CD8-positive, alpha-beta memory T cell (primary cell): ENCODE results near the gene RUBCN. TPM values are rescaled to one million over a fixed set of nuclear protein-coding genes. Genes with fewer than 3 reads are reported as not detected.
"Not testable (repeated sequence)": the region's sequence is repeated elsewhere in the genome, so short reads cannot be mapped to it uniquely, and the experiment has no call there.

Experiments
- CTCF ChIA-PET: fragments of 350-600 bp; sonication (Branson Sonifier 250); formaldehyde crosslinking; loops from one replicate; lab custom pipeline; 2021; ENCODE audit warnings: antibody characterized with exemption; lab: Charles Lee
- POLR2A ChIA-PET: fragments of 350-600 bp; sonication (Branson Sonifier 250); formaldehyde crosslinking; loops from one replicate; lab custom pipeline; 2021; ENCODE audit warnings: antibody characterized with exemption; lab: Charles Lee
- DNase-seq, 5 donors: peaks; one replicate each; pipeline versions ENCODE4 v3.0.0 to v3.0.0-alpha.2; 2020 to 2022; ENCODE audit warnings: mixed read lengths in 1 of 5
- H3K27ac ChIP-seq: one replicate; pipeline ENCODE4 v1.7.0; 2013; ENCODE audit warnings: low read depth, mild to moderate bottlenecking, low read length, moderate library complexity
- H3K27me3 ChIP-seq: 2 replicates; pipeline ENCODE4 v1.7.0; 2013; ENCODE audit warnings: low read length, mild to moderate bottlenecking; ENCODE audit not compliant: insufficient read depth, poor library complexity, severe bottlenecking
- H3K36me3 ChIP-seq: 2 replicates; pipeline ENCODE4 v1.7.0; 2013; ENCODE audit warnings: mild to moderate bottlenecking, low read length, moderate library complexity; ENCODE audit not compliant: insufficient read depth
- H3K4me1 ChIP-seq: 2 replicates; pipeline ENCODE4 v1.7.0; 2013; ENCODE audit warnings: mild to moderate bottlenecking, low read length, moderate library complexity; ENCODE audit not compliant: insufficient read depth
- H3K4me3 ChIP-seq: 2 replicates; pipeline ENCODE4 v1.7.0; 2013; ENCODE audit warnings: mild to moderate bottlenecking, low read length
- H3K9me3 ChIP-seq: 2 replicates; pipeline ENCODE4 v1.7.0; 2013; ENCODE audit warnings: mild to moderate bottlenecking, low read length
- H3K27ac Mint-ChIP-seq, 8 donors: one replicate each; pipeline ENCODE4 v1.8.0; 2020 to 2021; ENCODE audit warnings: mixed read lengths in 8 of 8, mild to moderate bottlenecking in 6 of 8, inconsistent platforms in 3 of 8, moderate library complexity in 3 of 8
- H3K27me3 Mint-ChIP-seq, 2 donors: one replicate each; pipeline ENCODE4 v1.8.0; 2020 to 2021; ENCODE audit warnings: mixed read lengths in 2 of 2, mild to moderate bottlenecking in 1 of 2, moderate library complexity in 1 of 2
- H3K36me3 Mint-ChIP-seq, 3 donors: one replicate each; pipeline ENCODE4 v1.8.0; 2020 to 2021; ENCODE audit warnings: mixed read lengths in 3 of 3, inconsistent platforms in 1 of 3, mild to moderate bottlenecking in 1 of 3
- H3K4me1 Mint-ChIP-seq, 3 donors: one replicate each; pipeline ENCODE4 v1.8.0; 2020 to 2021; ENCODE audit warnings: mixed read lengths in 3 of 3, inconsistent platforms in 1 of 3, mild to moderate bottlenecking in 1 of 3
- H3K4me3 Mint-ChIP-seq, 7 donors: one replicate each; pipeline ENCODE4 v1.8.0; 2020 to 2021; ENCODE audit warnings: mixed read lengths in 7 of 7, mild to moderate bottlenecking in 6 of 7, moderate library complexity in 4 of 7, inconsistent platforms in 2 of 7
- H3K9me3 Mint-ChIP-seq, 5 donors: one replicate each; pipeline ENCODE4 v1.8.0; 2020 to 2022; ENCODE audit warnings: mixed read lengths in 5 of 5, mild to moderate bottlenecking in 3 of 5, moderate library complexity in 2 of 5, inconsistent platforms in 1 of 5
- polyA plus RNA-seq: library from polyadenylated mRNA; unstranded; fragments of 300-500 nt; fragmentation: Illumina TruSeq; gene quantifications from one replicate; pipeline ENCODE4 v1.2.3, GENCODE V29; 2021
- total RNA-seq, 2 experiments: library from RNA; stranded (reverse); gene quantifications; one replicate each; pipeline ENCODE4 v1.2.3, GENCODE V29; 2021

Gene RUBCN
- total and polyA plus RNA-seq, 3 experiments from 2014 or later: 26.6 to 45.9 (median 43.2) TPM

DNA sequence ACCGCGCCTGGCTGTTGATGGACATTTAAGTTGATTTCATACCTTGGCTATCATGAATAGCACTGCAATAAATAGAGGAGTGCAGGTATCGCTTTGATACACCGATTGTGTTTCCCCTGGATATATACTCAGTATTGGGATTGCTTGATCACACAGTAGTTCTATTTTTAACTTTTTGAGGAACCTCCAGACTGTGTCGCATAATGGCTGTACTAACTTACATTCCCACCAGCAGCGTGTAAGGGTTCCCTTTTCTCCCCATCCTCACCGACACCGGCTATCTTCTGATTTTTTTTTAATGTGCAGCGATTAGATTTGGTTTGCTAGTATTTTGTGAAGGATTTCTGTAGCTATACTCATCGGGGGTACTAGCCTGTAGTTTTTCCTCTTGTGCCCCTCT is 16.0 kb downstream of the RUBCN start:
- Mint-ChIP-seq H3K27me3 (peaks cover 0 to 2% of the 10 kb centered on the region in 2 donors), H3K36me3 (peaks cover 7 to 47% (median 14%) of the 10 kb centered on the region in 3 donors), H3K4me1 (peaks cover 4 to 24% (median 10%) of the 10 kb centered on the region in 3 donors), H3K4me3 (no peak overlapping the region), H3K27ac (peak overlapping the region in 3 of 8 donors; percentile 5 to 22 (median 11)), H3K9me3 (peaks cover 0 to 6% (median 3%) of the 10 kb centered on the region in 5 donors)
- no peak for DNase-seq
- Histone ChIP-seq H3K9me3 (no peaks in the 10 kb centered on the region), H3K4me1 (no peaks in the 10 kb centered on the region), H3K4me3 (no peak overlapping the region), H3K27me3 (no peaks in the 10 kb centered on the region), H3K27ac (no peak overlapping the region), H3K36me3 (no peaks in the 10 kb centered on the region)
- ChIA-PET POLR2A (no interaction called here), CTCF (interaction anchor here (1.2 kb wide), 1 partner anchor 10 kb away, joined by 3 read pairs; no protein-coding TSS in a partner anchor)

DNA sequence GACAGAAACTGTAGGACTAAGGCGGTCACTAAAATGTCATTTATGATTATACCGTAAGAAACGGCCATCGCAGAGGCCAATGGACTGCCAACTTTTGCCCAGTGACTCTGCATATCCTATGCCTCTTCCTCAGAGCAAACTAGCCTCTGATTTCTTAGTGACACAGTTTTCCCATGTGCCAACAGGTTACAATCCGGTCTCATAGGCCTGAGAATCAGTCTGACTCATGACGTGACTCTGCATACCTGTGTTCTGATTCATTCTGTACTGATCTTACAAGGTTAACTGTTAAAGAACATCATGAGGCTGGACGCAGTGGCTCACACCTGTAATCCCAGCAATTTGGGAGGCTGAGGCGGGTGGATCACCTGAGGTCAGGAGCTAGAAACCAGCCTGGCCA is 17.8 kb downstream of the RUBCN start:
- Histone ChIP-seq H3K27ac (no peak overlapping the region), H3K36me3 (no peaks in the 10 kb centered on the region), H3K4me3 (no peak overlapping the region), H3K4me1 (no peaks in the 10 kb centered on the region), H3K27me3 (no peaks in the 10 kb centered on the region), H3K9me3 (no peaks in the 10 kb centered on the region)
- Mint-ChIP-seq H3K36me3 (peaks cover 5 to 57% (median 20%) of the 10 kb centered on the region in 3 donors), H3K9me3 (peaks cover 0 to 4% (median 3%) of the 10 kb centered on the region in 5 donors), H3K27ac (peak overlapping the region in 1 of 8 donors; percentile 22), H3K27me3 (peaks cover 0 to 2% of the 10 kb centered on the region in 2 donors), H3K4me3 (no peak overlapping the region), H3K4me1 (peaks cover 4 to 19% (median 14%) of the 10 kb centered on the region in 3 donors)
- no peak for DNase-seq
- ChIA-PET CTCF (interaction anchor here (1.4 kb wide), 1 partner anchor 10 kb away, joined by 4 read pairs; no protein-coding TSS in a partner anchor), POLR2A (interaction anchor here (0.6 kb wide), 1 partner anchor 7 kb away, joined by 4 read pairs; no protein-coding TSS in a partner anchor)

DNA sequence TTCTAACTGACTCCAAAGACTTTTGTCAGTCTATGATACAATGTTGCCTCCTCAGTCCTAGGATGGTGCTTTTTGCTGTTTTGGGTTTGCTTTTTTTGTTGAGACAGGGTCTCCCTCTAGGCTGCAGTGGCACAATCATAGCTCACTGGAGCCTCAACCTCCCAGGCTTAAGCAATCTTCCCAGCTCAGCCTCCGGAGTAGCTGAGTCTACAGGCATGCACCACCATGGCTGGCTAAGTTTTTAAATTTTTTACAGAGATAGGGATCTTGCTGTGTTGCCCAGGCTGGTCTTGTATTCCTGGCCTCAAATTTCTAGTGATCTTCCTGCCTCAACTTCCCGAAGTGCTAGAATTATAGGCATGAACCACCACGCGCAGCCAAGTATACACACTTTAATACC is 22.5 kb downstream of the RUBCN start:
- no peak for DNase-seq
- Histone ChIP-seq H3K27me3 (no peaks in the 10 kb centered on the region), H3K4me1 (peaks cover 16% of the 10 kb centered on the region), H3K9me3 (no peaks in the 10 kb centered on the region), H3K27ac (no peak overlapping the region), H3K36me3 (no peaks in the 10 kb centered on the region), H3K4me3 (no peak overlapping the region)
- peak overlapping the region in 4 of 7 donors; percentile 13 to 47 (median 27) for H3K4me3 Mint-ChIP-seq
- peaks cover 0 to 49% (median 16%) of the 10 kb centered on the region in 3 donors for H3K36me3 Mint-ChIP-seq
- peak overlapping the region; percentile 2 to 86 (median 64) for H3K27ac Mint-ChIP-seq
- H3K4me1 Mint-ChIP-seq: peaks cover 18 to 32% (median 31%) of the 10 kb centered on the region in 3 donors
- ChIA-PET POLR2A (interaction anchor here (3.9 kb wide), 1 partner anchor 22 kb away, joined by 15 read pairs; the partner anchor contains the start of gene RUBCN), CTCF (interaction anchor here (1.2 kb wide), 1 partner anchor 35 kb away, joined by 4 read pairs; the partner anchor contains the start of gene FYTTD1)
- H3K9me3 Mint-ChIP-seq: no peaks in the 10 kb centered on the region
- H3K27me3 Mint-ChIP-seq: peaks cover 0 to 2% of the 10 kb centered on the region in 2 donors

DNA sequence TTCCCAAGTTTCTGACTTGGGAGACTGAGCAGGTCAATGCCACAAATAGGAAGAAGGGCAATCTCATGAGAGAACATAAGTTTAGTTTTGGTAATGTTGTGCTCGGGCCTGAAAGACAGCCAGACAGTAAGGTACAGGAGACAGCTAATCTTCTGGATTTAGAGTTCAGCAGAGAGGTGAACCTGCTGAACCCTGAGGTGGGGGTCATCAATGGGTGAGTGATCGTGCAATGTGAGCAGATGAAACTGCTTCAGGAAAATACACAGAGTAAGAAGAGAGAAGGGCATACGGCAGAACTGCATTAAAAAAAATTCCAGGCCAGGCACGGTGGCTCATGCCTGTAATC is 23.3 kb downstream of the RUBCN start:
- Mint-ChIP-seq H3K27ac (peak overlapping the region; percentile 90 to 100 (median 98)), H3K4me1 (peaks cover 18 to 32% (median 31%) of the 10 kb centered on the region in 3 donors)
- CTCF ChIA-PET: interaction anchor here (1.7 kb wide), 2 partner anchors 19 to 114 kb away, joined by 3 to 4 read pairs; no protein-coding TSS in a partner anchor

DNA sequence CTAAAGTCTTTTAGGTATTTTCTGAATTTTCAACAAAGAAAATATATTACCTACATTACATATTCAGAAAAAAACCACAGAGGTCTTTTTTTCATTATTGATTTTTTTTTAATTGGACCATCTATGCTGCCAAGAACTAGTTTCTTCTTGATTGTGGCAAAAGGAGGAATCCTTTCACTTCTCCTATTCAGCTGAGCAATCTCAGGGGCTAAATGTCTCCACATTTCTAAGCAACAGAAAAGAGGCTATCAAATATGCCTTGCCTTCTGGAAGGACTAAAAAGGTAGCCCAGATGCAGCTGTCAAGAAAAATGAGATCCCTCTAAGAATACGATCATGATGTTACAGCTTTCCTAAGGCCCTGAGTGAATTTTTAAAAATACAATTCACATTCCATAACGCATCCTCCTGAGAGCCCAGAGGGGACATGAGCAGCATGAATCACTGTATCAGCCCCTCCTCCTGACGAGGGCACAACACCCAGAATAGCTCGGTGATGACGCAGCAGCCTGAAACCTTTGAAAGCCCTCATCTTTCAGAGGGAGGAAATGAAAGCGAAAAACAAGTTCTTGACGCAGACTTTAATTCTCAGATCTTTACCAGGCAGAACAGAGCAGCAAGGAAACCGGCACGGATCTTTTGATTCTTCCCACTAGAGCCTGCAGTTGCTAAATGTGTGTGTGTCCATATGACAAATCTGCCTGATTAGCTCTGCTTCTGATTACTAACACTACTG is 24.6 kb downstream of the RUBCN start:
- H3K4me3 Mint-ChIP-seq: peak overlapping the region; percentile 81 to 96 (median 87)
- no peaks in the 10 kb centered on the region for H3K27me3 ChIP-seq
- CTCF ChIA-PET: interaction anchor here (0.7 to 1.7 kb wide), 5 partner anchors 9 to 113 kb away, joined by 3 to 9 read pairs (median 4); partner anchors contain the start of gene FYTTD1
- H3K36me3 Mint-ChIP-seq: peaks cover 0 to 40% (median 13%) of the 10 kb centered on the region in 3 donors
- DNase-seq: peak; percentile 78 to 92 (median 87)
- H3K4me1 Mint-ChIP-seq: peaks cover 18 to 32% (median 31%) of the 10 kb centered on the region in 3 donors
- peaks cover 16% of the 10 kb centered on the region for H3K4me1 ChIP-seq
- H3K36me3 ChIP-seq: no peaks in the 10 kb centered on the region
- H3K4me3 ChIP-seq: peak overlapping the region; percentile 14
- H3K9me3 Mint-ChIP-seq: no peaks in the 10 kb centered on the region
- no peaks in the 10 kb centered on the region for H3K9me3 ChIP-seq
- no peaks in the 10 kb centered on the region for H3K27me3 Mint-ChIP-seq
- H3K27ac ChIP-seq: peak overlapping the region; percentile 86
- peak overlapping the region; percentile 90 to 100 (median 98) for H3K27ac Mint-ChIP-seq
- POLR2A ChIA-PET: interaction anchor here (0.7 to 3.9 kb wide), 6 partner anchors 15 to 39 kb away, joined by 4 to 15 read pairs (median 5); partner anchors contain the start of genes FYTTD1 and RUBCN

More for the DNA sequence above, 23.3 kb downstream of the RUBCN start:
- peaks cover 0 to 52% (median 18%) of the 10 kb centered on the region in 3 donors for H3K36me3 Mint-ChIP-seq
- H3K4me3 Mint-ChIP-seq: peak overlapping the region in 5 of 7 donors; percentile 55 to 96 (median 90)
- no peaks in the 10 kb centered on the region for H3K9me3 Mint-ChIP-seq
- no peaks in the 10 kb centered on the region for H3K9me3 ChIP-seq
- DNase-seq: no peak
- no peaks in the 10 kb centered on the region for H3K36me3 ChIP-seq
- POLR2A ChIA-PET: interaction anchor here (1.1 to 3.9 kb wide), 3 partner anchors 22 to 59 kb away, joined by 3 to 15 read pairs (median 4); partner anchors contain the start of gene RUBCN
- no peak overlapping the region for H3K27ac ChIP-seq
- H3K27me3 ChIP-seq: no peaks in the 10 kb centered on the region
- H3K27me3 Mint-ChIP-seq: peaks cover 0 to 2% of the 10 kb centered on the region in 2 donors
- no peak overlapping the region for H3K4me3 ChIP-seq
- peaks cover 16% of the 10 kb centered on the region for H3K4me1 ChIP-seq

DNA sequence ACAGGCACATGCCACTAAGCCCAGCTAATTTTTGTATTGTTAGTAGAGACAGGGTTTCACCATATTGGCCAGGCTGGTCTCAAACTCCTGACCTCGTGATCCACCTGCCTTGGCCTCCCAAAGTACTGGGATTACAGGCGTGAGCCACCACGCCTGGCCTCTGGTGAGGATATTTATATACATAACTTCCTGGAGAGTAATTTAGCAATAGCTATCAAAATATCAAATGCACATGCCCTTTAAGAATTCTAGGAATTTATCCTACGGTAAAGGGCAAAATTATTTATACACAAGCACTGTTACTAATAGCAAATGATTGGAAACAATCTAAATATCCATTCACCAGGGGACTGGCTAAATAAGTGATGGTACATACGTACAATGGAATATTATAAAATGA is 25.7 kb downstream of the RUBCN start:
- not testable (repeated sequence) for H3K36me3 ChIP-seq, H3K27me3 ChIP-seq, DNase-seq, H3K4me3 ChIP-seq, H3K9me3 Mint-ChIP-seq, H3K27me3 Mint-ChIP-seq, H3K9me3 ChIP-seq, H3K27ac ChIP-seq
- H3K36me3 Mint-ChIP-seq: peaks cover 0 to 35% (median 13%) of the 10 kb centered on the region in 3 donors
- peaks cover 16% of the 10 kb centered on the region for H3K4me1 ChIP-seq
- ChIA-PET CTCF (interaction anchor here (0.9 to 1.2 kb wide), 2 partner anchors 10 to 40 kb away, joined by 3 read pairs; no protein-coding TSS in a partner anchor), POLR2A (interaction anchor here (0.5 to 3.9 kb wide), 2 partner anchors 8 to 25 kb away, joined by 4 to 15 read pairs; partner anchors contain the start of gene RUBCN)
- H3K4me3 Mint-ChIP-seq: peak overlapping the region in 1 of 7 donors; percentile 47
- H3K27ac Mint-ChIP-seq: peak overlapping the region in 6 of 8 donors; percentile 48 to 81 (median 66)
- H3K4me1 Mint-ChIP-seq: peaks cover 20 to 37% (median 37%) of the 10 kb centered on the region in 3 donors

DNA sequence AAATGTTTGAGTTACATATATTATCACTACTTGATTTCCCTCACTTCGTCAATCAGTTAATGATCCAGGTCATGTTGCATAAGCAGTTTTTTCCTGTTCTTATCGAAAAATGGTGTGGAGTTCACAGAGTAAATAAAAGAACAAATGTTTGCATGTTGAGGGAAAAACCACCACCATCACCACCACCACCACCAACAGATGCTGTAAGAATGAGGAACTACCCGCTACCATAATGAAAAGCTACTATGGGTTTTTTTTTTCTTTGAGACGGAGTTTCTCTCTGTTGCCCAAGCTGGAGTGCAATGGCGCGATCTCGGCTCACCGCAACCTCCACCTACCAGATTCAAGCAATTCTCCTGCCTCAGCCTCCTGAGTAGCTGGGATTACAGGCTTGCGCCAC is 27.6 kb downstream of the RUBCN start:
- H3K4me3 ChIP-seq: no peak overlapping the region
- Mint-ChIP-seq H3K27me3 (no peaks in the 10 kb centered on the region), H3K4me1 (peaks cover 20 to 32% (median 28%) of the 10 kb centered on the region in 3 donors), H3K9me3 (no peaks in the 10 kb centered on the region), H3K4me3 (no peak overlapping the region), H3K36me3 (peaks cover 0 to 32% (median 9%) of the 10 kb centered on the region in 3 donors), H3K27ac (peak overlapping the region in 2 of 8 donors; percentile 42 to 93)
- ChIA-PET CTCF (no interaction called here), POLR2A (no interaction called here)
- H3K27me3 ChIP-seq: no peaks in the 10 kb centered on the region
- no peaks in the 10 kb centered on the region for H3K9me3 ChIP-seq
- no peak for DNase-seq
- no peak overlapping the region for H3K27ac ChIP-seq
- H3K36me3 ChIP-seq: no peaks in the 10 kb centered on the region
- peaks cover 16% of the 10 kb centered on the region for H3K4me1 ChIP-seq
